ENCODE measurements around the gene CAMK1D.

DNA sequence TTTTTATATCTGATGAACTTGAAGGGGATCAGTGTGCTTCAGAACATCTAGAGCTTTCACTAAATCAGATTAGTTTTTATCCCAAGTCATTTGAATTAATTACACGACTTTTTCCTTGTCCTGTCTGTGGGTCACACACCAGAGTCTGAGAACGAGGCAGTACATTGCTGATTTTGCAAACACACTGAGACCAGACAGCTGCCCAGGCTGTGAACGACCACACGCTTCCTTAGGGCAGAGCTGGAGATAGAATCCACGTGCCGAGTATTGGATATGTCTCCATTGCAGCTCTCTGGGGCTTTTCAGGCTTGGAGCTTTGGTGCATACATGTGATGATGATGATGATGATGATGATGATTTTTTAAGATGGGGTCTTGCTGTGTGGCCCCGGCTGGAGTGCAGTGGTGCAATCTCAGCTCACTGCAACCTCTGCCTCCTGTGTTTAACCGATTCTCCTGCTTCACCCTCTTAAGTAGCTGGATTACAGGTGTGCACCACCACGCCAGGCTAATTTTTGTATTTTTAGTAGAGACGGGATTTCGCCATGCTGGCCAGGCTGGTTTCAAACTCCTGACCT lies 81.1 kb downstream of the CAMK1D start:
- TF ChIP-seq POLR2A (IDR thresholded peaks at IDR 0.05), result no peak
- TF ChIP-seq, protein P1, sequence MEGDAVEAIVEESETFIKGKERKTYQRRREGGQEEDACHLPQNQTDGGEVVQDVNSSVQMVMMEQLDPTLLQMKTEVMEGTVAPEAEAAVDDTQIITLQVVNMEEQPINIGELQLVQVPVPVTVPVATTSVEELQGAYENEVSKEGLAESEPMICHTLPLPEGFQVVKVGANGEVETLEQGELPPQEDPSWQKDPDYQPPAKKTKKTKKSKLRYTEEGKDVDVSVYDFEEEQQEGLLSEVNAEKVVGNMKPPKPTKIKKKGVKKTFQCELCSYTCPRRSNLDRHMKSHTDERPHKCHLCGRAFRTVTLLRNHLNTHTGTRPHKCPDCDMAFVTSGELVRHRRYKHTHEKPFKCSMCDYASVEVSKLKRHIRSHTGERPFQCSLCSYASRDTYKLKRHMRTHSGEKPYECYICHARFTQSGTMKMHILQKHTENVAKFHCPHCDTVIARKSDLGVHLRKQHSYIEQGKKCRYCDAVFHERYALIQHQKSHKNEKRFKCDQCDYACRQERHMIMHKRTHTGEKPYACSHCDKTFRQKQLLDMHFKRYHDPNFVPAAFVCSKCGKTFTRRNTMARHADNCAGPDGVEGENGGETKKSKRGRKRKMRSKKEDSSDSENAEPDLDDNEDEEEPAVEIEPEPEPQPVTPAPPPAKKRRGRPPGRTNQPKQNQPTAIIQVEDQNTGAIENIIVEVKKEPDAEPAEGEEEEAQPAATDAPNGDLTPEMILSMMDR (IDR thresholded peaks at IDR 0.05), result no peak
